Inflammatory macrophage (primary cell): ENCODE data around the gene LBR.
"Not testable (repeated sequence)": the region's sequence is repeated elsewhere in the genome, so short reads cannot be mapped to it uniquely, and the experiment has no call there.

Experiments used
- DNase-seq, 2 donors: peaks; one replicate each; pipeline ENCODE4 v3.0.0-alpha.2; 2020 to 2022

Gene LBR

DNA sequence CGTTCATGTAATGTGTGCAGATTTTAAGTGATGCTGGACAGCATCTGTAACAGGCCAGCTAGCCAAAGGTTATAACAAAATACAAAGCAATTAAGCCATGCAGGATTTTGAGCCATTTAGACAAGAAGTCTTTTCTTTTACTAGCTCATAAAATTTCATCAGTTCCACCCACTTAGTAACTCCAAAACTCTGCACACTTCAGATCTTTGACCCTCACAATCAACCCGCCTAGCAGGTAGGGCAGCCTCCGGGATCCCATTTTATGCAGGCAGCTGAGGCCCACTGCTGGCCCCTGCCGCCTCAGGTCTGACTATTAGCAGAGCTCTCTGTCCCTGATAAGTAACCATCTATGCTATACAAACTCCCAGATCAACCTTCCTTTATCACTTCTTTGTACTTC, 9.2 kb downstream of the LBR start:
- no peak for DNase-seq

DNA sequence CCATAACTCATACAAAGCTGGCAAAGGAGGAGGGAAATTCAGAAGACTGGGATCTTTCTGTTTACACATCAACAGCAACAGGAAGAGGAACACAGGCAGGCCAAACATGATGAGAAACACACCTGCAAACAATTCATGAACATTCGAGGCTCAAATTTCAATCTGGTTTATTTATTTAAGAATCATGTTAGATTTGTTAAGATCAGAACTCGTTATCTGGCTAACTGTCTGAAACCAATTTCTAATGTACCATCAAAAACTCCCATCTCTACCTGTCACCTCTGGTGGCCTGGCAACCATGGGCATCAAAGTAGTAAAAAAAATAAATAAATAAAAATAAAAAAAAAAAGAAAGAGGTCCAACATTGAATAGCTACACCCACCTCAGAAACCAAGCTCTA, 9.8 kb downstream of the LBR start:
- DNase-seq: no peak

DNA sequence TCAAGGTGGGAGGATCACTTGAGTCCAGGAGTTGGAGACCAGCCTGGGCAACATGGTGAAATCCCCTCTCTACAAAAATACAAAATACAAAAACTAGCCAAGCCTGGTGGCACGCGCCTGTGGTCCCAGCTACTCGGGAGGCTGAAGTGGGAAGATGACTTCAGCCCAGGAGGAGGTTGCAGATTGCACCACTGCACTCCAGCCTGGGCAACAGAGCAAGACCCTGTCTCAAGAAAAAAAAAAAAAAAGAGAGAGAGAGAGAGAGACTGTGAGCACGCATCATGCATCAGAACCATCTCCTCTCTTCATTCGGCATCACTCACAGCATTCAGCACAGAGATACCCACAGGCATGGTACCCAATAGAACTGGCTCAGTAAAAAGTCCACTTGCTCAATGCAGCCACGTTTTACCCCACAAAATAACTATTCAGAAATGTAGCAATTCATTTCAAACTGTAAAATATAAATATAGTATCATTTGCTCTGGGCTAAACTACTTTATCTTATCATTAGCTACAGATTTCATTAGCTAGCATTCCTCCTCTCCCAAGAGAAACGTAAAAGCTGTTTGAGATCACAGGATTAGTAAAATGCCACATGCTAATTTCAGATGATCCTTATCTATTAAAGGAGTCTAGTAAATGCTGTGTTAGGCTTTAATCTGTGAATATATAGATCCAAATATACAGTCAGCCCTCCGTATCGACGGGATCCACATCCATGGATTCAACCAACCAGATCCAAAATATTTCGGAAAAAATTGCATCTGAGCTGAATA, 11.7 kb downstream of the LBR start:
- DNase-seq: no peak

DNA sequence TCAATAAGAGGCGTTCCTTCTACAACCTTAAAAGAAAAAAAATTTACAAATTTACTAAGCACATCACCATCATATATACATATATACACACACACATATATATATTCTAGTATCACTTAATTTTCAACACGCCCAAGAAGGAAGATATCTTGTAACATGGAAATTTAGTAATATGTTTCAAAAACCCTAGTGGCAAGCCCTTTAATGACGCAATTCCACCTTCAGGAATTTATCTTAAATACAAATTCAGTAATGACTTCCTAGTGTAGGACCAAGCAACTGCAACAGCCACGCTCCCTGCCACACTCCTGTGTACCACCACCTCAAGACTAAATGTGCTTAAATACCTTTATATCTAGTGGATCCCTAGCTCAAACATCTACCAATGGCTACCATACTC, 12.5 kb downstream of the LBR start:
- peak; percentile 30 to 50 for DNase-seq

DNA sequence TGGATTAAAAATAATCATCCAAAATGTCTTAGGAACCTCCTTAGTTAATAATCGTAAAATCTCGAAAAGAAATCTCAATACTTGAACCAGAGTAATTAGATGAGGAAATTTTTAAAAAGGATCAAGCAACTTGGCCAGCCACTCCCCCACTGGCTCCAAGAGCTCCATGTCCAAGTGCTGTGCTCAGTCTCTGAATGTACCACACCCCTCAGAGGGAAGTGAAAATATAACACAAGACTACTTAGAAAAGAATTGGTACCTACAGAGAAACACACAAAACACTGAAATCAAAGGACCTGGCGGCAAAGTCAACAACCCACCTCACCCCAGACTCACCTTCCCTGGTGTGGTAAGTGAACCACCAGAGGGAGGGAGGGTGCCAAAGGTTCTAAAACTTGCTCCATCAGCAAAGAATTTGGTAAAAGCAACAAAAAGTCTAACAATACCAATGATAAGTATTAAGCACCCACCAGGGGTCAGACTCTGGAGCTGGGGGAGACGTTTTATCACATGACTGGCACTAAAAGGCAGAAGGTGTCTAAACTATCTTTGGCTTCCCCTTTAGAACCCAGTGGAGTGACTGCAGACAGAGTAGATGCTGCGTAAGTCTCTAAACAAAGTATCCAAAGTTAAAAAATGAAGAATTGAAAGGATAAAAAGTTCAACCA, 14.0 kb downstream of the LBR start:
- peak; percentile 5 to 16 for DNase-seq

DNA sequence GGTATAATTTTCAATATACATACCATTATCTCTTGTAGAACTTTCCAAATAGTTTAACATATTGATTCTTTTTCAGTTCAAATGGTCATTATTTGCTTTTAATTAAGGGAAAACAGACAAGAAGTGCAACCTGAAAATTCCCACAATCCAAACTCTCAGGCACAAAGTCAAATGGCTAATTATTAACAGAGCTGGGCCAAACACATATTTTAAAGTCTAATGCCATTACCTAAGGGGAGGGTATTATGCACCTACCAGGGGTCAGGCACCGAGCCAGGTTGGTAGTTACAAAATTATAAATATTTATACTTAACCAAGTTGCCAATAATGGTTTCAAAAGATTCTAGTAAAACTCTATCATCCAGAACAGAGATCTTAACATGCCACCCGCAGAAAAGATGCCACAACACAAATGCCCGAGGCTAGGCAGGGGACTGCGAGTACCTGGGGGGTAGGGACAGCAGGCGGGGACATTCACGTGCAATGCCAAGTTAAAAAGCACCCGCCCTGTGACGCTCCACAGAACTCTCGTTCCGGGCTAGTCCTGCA, 15.0 kb downstream of the LBR start:
- DNase-seq: no peak

DNA sequence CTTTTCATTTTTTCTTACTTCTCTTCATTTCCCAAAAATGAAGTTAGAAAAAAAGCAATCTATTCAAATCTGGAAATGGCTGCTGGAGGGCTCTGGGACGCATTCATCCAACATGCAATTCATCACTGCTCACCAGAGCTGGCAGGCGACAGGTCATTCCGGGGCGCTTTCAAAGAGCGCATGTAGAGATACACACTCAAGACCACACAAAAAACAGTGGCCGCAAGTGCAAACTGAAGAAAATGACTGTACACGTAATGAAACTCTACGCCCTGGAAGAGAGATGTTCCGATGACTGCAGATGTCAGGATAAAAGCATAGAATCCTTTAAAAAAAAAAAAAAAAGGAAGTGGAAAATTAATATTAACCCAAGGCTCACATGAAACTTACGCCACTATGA, 15.5 kb downstream of the LBR start:
- no peak for DNase-seq

DNA sequence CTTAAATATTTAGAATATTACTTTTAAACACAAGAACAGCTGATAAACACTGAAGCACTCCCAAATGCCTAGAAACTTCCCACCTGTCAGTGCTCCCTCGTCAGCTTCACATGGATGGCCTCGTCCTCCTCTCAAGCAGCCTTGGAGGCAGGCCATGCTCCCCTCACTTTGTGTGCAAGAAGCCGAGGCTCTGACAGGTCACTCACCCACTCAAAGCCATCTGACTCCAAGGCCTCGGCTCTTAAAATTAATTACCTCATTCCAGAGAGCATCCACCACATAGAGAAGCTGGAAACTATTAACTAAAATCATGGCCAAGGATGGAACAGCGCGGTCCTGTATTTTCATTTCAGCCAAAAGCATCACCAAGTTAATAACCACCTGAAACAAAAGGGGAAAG, 17.8 kb downstream of the LBR start:
- no peak for DNase-seq

DNA sequence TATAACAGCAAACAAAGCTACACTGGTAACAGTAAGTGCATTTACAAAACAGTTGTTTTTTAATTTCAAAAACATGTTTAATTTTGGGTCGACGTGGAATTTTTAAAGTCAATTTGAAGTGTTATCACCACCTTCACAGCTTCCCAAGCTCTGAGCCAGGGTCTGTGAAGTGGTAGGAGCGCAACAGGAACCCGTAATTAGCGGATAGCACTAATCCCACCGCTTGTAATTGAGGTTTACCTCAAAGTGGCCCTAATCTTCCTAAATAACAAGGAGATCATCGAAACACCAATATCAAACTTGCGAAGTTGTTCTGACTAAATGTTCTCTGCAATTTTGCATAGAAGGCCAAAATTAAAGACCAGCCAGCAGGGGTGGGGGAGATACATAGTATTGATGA, 18.8 kb downstream of the LBR start:
- no peak for DNase-seq

DNA sequence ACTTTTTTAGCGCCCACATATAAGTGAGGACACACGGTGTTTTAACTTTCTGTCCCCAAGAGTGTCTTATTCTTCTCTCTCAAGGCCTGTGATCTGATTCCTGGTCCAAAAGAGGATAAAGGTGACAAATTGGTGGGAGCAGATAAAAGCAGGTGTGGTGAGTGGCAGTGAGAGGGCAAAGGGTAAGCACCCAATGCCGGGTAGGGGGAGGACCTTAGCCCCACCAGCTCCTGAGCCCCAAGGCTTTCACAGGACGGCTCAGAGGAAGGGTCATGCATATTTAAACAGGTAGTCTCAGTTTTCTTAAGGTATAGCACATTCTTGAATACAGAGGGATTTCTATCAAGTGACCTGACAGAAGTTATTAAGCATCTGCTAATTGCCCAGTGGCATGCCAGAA, 19.6 kb downstream of the LBR start:
- DNase-seq: no peak

DNA sequence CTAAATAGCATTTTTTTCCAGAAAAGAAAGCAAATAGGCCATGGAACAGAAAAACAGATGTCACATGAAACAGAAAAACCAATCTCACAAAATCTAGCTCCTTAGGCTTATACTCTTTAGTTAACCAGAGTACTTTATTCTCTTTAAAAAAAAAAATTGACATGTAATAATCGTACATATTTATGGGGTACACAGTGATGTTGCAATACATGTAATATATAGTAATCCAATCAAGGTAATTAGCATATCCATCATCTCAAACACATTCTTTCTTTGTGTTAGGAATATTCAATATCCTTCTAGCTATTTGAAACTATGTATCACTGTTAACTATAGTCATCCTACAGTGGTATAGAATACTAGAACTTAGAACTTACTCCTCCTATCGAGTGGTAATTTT, 20.1 kb downstream of the LBR start:
- no peak for DNase-seq

DNA sequence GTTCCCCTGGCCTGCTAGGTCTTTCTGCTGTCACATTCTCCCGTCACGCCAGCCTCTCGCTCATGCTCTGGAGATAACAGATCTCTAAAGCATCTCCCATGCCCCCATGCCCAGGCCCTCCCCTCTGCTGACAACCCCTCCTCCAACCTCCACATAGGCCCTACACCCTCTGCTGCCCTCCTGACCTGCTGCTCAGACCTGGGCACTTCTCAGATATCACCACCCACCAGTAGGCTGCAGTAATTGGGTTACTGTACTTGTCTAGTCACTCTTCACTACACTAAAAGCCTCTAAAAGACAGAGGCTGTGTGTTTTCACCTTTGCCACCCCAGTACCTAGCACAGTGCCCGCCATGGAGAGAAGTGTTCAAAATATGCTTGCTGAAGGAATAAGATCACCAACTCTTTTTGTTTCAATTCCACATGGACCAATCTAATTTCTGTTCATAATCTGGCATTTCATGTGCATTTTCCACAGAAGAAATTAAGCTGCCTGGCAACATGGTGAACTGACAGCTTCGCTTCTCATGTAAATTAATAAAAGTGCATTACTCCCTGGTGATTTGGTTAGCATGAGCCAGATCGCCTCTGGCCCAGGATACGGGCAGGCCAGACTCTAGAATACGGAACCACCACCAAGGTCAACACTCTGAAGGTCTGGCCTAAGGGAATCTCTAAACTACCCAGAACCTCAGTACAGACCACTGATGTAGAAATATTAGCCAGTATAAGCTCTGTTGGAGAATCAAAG, 20.7 kb downstream of the LBR start:
- DNase-seq: no peak

DNA sequence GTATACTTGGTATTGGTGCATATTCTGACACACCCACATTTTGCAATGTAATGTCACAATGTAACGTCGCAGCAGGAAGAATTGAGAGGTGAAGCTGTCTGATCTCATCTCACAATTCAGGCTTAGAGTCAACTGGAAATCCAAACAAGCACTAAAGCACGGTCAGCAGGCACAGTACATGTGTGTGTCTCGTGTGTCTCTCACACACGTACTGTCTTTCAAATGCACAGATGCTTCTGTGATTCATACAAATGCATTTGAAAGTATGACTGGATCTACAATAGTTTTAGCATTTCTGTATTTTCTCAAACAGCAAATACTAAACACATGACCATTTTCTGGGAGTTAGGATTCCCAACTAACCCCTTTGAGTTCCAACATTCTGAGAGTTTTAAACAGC, 26.9 kb downstream of the LBR start:
- DNase-seq: no peak

DNA sequence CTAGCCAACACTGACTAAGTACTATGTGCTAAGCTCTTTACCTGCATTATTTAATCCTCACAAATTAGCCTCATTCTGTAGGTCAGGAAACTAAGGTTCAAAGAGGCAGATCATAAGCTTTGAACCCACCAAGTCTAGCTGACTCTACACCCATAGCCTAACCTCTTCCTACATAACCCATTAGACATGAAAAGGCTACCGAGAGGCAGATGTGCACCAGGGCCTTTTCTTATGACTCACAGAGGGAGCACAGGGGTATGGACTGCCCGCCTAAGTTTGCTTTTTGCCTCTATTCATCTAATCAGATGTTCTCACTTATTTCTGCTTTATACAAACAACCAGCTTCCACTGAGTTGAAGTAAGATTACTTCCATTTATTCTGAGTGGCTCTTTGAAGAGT, 31.5 kb downstream of the LBR start:
- no peak for DNase-seq

DNA sequence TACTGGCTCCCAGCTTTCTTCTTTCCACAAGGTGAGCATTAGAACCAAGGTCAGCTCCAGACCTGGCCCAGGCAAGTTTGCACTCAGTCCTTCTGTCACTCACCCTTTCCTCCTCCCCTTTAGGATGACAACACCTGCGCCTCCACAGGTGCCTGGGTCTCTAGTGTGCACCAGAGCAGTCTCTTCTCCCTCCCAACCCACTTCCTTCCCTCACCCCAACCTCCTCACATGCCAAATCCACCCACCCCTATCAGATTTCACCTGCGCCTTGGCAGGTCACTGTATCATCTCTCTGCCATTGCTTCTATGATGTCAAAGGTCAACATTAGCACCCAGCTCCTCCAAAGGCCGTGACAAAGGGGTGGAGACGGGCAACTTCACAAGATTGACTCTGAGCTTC, 38.0 kb downstream of the LBR start:
- no peak for DNase-seq

DNA sequence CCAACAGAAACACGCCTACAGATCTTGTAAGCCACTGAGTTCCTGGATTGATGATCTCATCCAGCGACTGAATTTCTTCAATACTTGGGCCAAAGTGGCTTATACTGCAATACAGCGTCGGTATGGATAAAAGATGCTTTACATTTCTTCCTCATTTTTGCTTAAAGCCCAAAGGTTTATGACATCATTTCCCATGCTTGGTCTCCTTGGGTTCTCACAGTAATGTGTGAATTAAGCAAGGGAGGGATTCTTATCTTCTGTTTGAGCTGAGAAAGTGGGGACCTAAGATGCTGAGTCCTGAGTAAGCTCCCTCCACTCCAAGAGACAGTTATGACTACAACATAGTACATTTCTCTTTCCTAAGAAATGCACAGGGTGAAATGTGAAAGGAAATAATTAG, 39.5 kb downstream of the LBR start:
- DNase-seq: peak in 1 of 2 donors; percentile 25

DNA sequence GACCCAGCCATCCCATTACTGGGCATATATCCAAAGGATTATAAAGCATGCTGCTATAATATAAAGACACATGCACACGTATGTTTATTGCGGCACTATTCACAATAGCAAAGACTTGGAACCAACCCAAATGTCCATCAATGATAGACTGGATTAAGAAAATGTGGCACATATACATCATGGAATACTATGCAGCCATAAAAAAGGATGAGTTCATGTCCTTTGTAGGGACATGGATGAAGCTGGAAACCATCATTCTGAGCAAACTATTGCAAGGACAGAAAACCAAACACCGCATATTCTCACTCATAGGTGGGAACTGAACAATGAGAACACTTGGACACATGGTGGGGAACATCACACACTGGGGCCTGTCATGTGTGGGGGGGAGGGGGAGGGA, 41.0 kb downstream of the LBR start:
- DNase-seq: not testable (repeated sequence)

DNA sequence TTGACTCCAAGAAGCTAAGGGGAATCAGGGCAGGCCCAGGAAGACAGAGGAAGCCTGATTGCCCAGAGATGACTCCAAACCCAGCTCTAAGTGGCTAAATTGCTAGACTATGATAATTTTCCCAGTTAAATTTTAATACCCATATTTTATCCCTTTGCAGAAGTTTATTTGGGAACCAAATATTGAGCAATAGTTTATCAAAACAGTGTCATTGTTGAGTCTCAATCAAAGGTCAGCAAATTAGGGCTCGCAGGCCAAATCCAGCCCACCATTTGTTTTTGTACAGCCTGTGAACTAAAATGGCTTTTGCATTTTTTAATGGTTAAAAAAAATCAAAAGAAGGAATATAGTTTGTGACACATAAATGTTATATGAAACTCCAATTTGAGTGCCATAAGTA, 47.1 kb downstream of the LBR start:
- DNase-seq: no peak

DNA sequence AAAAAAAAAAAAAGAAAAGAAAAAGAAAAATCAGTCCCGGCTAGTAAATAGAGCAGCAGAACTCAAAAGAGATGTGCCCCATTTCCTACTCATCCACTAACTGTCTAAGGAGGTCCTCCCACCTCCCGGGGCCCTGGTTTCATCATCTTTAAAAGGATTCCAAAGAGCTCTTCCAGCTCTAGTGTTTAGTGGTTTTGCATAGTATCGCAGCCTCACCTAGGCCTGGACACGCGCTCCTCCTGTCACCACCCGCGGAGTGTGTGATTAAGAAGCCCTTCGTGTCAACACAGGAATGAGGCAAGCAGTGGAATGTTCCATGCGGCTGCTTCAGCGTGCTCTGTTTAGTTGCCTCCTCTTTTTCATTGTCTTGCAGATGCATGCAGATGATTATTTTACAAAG, 49.0 kb downstream of the LBR start:
- no peak for DNase-seq

DNA sequence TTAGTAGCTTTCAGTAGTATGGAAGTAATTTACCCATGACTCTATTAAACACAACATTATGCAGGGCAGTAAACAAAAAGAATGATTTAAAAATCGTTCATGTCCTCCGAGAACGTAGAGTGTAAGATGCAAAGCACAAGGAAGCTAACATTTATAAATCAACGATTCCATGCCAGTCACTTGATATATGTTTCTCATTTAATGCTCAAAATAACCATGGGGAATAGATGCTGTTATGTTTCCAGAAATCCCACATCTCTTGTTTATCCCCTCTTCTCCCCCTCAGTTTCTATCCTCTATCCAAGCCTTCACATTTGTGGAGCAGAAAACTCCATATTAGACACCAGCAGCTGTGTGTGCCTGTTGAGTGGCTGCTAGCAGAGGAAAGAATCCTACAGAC, 52.8 kb downstream of the LBR start:
- no peak for DNase-seq

DNA sequence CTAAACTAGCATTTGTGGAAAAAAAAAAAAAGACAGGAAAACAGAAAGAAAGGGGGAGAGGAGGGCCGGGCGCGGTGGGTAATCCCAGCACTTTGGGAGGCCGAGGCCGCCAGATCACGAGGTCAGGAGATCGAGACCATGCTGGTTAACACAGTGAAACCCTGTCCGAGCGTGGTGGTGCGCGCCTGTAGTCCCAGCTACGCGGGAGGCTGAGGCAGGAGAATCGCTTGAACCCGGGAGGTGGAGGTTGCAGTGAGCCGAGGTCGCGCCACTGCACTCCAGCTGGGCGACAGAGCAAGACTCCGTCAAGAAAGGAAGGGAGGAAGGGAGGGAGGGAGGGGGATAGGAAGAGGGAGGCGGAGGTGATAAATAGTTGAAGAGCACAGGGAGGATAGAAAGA, 54.7 kb downstream of the LBR start:
- DNase-seq: no peak

DNA sequence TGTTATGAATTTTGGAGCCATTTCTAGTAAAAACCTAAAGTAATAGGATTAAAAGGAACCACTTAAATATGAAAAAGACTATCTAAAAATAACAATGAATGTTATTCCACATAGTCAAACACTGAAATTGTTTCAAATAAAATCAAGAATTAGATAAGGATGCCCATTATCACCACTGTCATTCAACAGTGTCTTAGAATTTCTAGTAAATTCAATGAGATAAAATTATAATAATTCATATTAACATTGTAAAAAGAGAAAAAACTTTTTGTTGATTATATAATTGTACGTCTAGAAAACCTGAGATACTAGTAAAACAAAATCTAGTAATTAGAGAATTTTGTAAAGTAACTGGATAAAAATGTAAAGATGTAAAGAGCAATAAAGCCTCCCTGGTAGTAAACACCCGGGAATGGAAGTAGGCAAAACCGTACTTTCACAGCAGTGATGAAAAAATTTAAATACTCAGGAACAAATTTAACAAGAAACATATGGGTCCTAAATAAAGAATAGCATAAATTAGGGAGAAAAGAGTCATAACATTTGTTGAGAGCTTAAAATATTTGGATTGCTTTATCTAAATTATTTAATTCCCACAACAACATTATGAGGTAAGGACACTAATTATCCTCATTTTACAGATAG, 56.4 kb downstream of the LBR start:
- DNase-seq: no peak

DNA sequence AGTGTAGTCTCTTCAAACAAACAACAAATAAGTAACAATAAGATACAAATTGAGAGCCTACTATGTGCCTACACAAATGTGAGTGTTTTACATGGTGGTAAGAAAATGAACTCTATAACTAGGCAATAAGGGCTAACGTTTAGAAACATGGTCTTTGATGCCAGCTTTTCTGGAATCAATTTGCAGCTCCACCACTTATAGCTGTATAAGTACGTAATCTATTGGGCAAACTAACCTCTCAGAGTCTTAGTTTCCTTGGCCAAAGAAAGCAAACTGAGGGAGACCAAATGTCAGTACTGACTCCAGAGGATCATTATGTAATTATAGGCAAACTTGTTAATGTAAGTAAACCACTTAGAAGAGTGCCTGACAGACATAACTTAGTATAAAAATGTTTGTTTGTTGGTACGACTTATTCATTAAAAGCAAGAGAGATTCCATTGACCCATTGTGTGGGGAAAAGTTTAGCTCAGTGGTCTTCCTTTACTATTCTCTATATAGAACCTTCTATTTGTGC, 59.7 kb downstream of the LBR start:
- no peak for DNase-seq
